Measurements from ENCODE around the gene WWC2.

WWC2 gene

DNA sequence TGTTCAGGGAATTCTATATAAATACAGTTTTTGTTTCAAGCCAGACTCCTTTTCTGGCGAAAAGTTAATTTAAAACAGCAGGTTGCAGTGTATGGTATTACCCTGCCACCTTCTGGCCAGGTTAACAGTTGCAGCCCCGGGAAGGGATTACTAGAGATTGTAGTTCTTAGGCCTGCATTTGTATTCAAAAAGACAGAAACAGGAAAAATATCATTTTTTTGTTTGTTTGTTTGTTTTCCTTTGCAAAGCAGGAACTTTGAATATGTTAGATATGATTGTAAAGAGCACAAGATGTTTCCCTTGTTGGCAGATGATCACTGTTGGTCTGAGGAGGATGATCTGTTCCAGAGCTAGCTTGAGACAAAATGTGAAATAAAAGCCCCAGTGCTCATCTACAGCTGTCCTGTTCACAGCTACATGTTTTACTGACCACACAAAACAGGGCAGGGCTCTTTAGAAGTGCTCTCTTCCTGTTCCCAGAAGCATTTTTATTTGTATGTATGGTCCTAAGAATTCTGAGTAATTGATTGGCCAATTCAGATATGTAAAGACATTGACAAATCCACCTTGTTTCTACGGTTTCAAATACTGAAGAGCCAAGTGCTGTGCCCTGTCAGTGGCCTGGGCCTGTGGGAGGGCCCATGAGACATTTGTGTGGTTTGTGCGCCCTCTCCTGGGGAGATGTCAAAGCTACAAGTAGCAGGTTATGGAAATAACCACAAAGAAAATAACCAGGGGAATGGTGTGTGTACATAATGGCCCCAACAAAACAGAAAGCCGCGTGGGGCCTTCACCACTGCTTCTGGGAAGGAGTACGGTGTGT, 163.1 kb downstream of the WWC2 start:
- peak; percentile 62 for DNase-seq

DNA sequence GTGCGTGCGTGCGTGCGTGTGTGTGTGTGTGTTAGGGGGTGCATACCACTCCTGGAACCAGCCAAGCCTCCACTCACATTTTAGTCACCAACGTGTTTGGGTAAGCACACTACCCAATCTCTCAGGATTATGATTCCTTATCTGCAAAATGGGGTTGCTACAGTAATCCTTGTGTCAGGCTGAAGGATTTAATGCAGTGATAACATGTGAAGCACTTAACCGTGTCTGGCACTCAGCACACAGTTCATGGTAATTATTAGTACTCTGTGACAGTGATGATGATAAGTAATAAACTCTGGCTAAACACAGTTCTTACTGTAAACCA, 163.7 kb downstream of the WWC2 start:
- no peak for DNase-seq

GRCh38 chr4:183263787-183264386, 164.8 kb downstream of the WWC2 start:
- no peak for DNase-seq

GRCh38 chr4:183264614-183265013, 165.6 kb downstream of the WWC2 start:
- DNase-seq = no peak

GRCh38 chr4:183266371-183266770, 167.3 kb downstream of the WWC2 start:
- DNase-seq = no peak

DNA sequence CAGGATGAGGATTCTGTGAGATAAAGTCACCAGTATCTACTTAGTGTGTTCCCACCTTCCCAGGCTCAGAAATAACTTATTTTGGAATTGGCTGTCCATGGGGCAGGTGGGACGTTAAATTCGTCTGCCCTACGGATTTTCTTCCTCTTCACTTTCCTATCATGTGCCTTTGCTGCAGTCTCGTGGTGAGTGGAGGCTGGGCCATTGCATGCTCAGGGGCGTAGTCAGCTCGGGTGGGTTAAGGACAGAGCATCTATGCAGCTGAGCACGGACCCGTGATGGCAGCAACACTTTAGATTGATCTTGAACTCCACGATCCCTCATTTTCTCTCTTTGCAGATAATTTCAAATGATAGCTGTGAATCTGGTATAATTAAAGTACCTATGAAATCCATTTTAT, 169.5 kb downstream of the WWC2 start:
- DNase-seq = no peak

DNA sequence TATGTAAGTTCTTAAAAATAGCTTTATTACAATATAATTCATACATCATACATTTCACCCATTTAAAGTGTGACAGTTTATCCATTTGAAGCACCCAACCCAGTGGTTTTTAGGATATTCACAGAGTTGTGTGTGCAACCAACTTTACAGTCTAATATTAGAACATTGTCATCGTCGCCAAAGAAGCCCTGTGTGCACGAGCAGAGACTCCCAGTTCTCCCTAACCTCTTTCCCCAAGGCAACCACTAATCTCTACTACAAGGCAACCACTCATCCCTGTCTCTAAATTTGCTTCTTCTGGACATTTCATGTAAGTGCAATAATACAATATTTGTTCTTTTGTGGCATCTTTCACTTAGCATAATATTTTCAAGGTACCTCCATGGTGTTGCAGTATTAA, 173.3 kb downstream of the WWC2 start:
- no peak for DNase-seq

- no peak for DNase-seq
Measured at GRCh38 chr4:183276106-183276505, 177.0 kb downstream of the WWC2 start.

GRCh38 chr4:183284258-183284785, 185.3 kb downstream of the WWC2 start:
- DNase-seq = no peak

DNA sequence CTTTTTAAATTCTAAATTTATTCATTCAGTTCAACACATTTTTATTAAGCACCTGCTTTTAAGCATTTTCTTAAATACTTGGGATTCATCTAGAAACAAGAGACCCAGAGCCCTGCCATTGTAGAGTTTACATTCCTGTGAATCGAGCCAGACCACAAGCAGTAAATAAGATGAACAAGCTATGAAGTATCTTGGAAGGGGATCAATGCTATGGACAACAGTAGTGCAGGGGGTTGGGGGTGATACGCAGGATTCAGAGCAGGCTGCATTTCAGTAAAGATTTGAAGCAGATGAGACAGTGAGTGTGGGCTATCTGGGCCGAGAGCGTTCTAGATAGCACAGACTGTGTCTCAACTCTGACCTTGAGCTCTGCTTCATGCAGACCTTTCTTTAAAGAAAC, 185.9 kb downstream of the WWC2 start:
- DNase-seq = no peak

DNA sequence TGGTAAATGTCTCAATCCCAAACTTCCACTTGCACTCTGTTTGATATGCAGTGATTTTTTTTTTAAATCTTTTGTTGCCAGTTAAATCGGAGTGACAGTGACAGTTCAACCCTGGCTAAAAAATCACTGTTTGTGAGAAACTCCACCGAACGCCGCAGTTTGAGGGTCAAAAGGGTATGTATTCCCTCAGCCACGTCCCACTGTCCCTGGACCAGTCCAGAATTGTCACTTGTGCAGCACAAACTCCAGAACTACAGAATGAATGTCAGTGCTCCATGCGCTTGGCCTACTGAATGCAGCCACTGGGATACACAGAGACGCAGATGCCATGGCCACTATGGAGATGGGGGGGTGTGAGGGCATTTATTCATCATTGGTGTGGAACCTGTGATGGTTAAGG, 186.8 kb downstream of the WWC2 start:
- DNase-seq = no peak

DNA sequence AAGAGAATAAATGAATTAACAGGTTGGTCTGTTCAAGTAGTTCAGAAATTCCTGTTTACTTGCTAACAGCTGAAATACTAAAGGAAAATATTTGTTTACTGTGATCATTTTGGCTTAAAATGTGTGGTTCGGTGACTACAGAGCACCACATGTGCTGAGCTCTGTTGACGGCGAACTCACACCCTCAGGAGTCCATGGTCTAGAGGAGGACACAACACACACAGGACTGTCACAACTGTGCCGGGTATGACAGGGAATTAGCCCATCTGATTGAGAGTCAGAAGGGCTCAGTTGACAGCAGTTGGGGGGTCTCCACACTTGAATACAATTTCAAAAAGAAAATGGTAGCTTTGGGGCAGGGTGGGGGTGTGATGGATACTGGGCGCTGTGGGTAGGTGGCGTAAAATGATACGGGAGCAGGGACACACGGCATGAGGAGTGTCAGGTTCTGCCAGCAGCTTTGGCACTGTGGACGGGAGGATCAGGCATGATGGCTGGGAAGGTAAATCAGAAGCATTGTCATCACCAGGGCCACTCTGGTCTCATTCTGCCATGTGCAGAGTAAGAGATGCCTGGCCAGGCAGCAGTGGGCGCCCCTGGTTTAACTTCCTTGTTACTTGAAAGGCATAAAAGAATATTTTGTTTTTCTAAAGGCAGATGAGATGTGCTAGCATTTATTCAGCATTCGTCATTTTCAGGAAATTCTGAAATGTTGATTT, 187.7 kb downstream of the WWC2 start:
- no peak for DNase-seq

DNA sequence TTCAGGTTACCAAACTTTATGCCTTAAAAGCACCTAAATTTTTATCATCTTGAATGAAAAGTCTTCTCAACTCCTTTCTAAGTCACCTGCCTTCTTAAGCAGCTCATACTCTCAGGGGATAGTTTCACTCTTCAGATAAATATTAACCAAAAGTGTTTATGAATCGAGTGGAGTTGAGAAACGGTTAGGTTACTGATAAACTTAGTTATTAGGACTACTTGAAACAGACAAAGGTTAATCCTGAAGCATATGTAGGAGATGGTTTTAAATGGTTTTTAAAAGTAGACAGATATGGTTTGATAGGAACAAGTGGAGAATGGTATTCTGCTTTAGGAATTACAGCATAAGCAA, 188.2 kb downstream of the WWC2 start:
- no peak for DNase-seq

DNA sequence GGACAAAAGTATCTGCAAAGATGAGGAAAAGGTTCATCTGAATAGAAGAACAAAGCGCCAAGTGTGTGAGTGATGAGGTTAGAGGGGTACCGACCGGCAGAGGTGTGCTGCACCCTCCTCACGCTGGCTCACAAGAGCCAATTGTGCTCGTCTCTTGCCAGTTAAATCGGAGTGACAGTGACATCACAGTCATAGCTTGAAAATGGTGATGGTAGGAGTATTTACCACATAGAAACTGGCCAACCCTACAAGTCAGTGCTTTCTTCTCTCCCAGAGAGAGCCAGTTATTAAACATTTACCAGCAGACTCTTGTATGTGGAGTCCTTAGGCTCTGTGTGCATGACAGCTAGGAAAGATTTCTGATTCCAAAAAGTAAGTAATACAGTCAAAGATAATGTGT, 188.6 kb downstream of the WWC2 start:
- no peak for DNase-seq

GRCh38 chr4:183288955-183289354, 189.9 kb downstream of the WWC2 start:
- no peak for DNase-seq

DNA sequence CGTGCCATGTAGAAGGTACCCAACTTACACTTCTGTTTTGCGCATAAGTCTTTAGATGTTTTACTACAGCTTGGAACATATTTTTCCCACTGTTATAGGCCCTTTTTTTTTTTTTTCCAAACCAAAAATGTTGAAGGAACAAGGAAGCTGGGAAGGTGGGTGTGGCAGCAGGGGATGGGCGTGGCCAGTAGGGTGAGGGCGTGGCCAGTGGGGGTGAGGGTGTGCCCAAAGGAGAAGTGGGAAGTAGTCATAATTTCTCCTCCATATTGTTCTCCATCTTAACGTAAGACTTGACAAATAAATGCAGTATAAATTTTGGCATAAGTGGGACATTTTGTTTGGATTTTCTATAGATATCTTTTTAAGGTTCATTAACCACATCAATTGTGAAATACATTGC, 190.6 kb downstream of the WWC2 start:
- no peak for DNase-seq

- no peak for DNase-seq
Measured at GRCh38 chr4:183291070-183291469, 192.0 kb downstream of the WWC2 start.

GRCh38 chr4:183295711-183296110, 196.7 kb downstream of the WWC2 start:
- no peak for DNase-seq

GRCh38 chr4:183297675-183298074, 198.6 kb downstream of the WWC2 start:
- DNase-seq = no peak

DNA sequence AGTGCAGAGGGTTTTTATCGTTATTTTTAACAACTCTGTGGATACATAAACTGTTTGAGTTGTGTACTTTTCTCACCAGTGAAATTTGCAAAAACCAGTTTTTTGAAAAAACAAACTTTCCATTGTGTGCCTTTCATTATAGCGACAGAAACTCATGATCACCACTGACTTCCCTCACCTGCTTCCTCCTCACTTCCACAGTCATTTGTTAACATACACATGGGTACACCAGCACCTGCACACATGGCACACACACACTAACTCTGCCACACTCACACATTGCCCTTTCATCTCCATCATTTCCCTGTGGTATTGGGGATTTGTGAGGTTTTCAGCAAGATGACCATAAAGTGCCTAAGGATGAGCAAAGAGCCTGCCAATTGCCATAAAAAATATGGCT, 200.4 kb downstream of the WWC2 start:
- DNase-seq = no peak

GRCh38 chr4:183300070-183300469, 201.0 kb downstream of the WWC2 start:
- no peak for DNase-seq

DNA sequence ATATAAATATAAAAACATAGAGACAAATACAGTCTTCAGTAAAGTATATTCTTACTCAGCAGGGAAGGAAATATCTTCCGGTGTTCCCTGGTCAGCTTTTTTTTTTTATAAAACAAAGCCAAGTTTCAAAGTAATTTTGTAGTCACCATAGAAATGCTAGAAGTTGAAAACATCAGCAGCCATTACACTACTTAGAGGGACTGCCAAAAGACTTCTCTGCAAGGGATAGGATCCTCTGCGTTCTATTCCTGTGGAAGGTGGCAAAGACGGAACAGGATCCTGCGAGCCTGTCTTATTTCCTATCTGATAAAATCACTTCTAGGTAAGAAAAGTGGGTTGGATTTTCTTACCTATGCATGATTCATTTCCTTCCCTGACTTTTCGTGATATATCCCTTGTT, 201.6 kb downstream of the WWC2 start:
- DNase-seq = no peak

- no peak for DNase-seq
Measured at GRCh38 chr4:183303301-183303700, 204.2 kb downstream of the WWC2 start.

GRCh38 chr4:183304067-183304466, 205.0 kb downstream of the WWC2 start:
- no peak for DNase-seq
